Right ventricle myocardium inferior (tissue), 1 donor: ENCODE results near the gene HOXD8. TPM values are rescaled to one million over a fixed set of nuclear protein-coding genes. Genes with fewer than 3 reads are reported as not detected.

Source experiments
- ATAC-seq: fragments of 200-7000 bp; cut with Tn5 transposase; one replicate; pipeline ENCODE4 v1.9.1; 2020; ENCODE audit warnings: mild to moderate bottlenecking, moderate library complexity
- DNase-seq: peaks from one replicate; pipeline ENCODE4 v3.0.0; 2021; ENCODE audit errors: missing footprints
- intact Hi-C: fragments of 100-400 bp; cut with DNase I; formaldehyde crosslinking; loops from one replicate; pipeline ENCODE4 v1.11.0; 2022
- total RNA-seq: library from RNA; stranded (reverse); fragmentation: NEBNext Ultra II Directional; extraction: Animal tissue kit (Norgen Biotek cat#: 25700); gene quantifications from one replicate; pipeline ENCODE4 v1.2.1, GENCODE V29; 2021
- donor health status: DM: no; HTN: yes; CAD: no; lungs with severe emphysema.

The HOXD8 gene
- total RNA-seq, 1 donor from 2014 or later: 0.16 TPM

DNA sequence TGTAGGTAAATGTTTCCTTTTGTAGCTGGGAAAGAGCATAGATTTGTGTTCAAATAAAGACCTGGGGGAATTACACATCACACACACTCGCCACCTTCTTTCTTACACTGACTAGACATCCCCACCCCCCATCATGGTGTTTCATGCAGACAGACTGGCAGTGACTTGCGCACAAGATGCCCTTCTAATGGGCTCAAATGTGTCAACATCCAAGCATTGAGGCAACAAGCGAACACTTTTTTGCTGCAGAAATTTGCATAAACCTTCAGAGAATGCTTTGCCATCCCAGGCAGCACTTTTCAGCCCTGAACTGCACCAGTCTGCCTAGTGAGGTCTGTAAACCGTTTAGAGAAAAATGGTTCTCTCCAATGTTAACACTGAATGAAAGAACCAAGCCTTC is 4.5 kb downstream of the HOXD8 start:
- intact Hi-C loops: no loop called here
- DNase-seq (no peak), ATAC-seq (no peak)

DNA sequence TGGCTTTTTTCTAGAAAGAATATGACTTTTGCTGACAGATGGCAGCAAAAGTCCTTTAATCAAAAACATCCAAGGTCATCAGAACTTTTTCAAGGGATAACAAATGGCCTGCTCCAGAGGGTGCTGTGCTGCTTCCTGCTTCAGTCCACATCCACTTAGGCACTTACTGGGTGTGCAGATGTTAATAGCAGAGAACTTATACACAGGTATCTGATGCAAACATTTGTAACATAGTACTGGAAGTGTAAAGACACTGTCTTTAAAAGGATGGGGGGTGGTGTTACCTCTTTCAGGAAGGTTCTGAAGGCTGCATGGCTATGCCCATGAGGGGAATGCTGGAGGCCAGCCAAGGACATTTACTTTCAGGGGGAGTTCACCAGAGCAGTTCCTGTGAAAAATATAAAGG is 5.5 kb downstream of the HOXD8 start:
- intact Hi-C loops: no loop called here

DNA sequence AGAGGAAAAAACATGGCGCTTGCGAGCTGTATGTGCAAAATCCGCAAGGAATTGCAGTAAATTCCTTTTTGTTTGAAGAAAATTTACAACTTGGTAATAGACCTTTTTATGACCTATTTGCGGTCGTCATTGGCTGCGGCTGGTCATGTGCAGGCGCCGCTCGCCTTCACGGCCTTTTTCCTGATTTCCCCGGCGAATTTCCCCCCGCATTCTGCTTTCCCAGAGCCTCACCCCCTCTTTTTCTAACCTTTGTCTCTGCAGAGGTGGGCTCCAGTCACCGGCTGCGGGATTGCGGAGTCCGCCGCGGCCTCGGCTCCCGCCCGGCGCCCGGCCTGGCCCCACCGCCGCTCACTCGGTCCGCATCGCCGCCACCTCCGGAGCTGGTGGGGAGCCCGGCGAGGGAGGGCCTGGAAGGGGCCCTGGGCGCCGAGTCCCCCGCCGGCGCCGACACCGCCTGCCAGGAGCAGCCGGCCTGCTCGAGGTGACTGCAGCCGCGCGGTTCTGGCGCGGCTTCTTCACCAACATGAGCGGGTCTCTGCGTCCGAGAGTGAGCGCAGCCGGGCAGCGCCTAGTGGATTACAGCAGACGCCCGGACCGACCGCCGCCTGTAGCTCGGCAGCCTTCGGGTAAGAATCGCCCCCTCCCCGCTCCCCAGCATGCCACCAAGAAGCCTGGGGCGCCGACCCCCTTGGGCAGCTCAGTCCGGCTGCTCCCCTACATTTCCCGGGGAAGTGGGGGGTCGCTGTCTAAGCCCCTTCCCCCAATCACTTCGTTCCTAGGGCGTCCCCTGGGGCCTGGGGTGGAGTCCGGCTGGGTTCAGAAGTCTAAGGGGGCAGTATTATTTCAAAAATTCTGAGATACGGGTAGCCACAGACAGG is 7.1 kb downstream of the HOXD8 start:
- ATAC-seq (no peak), DNase-seq (no peak)
- intact Hi-C loops: no loop called here

More for the DNA sequence above, 5.5 kb downstream of the HOXD8 start:
- ATAC-seq (no peak), DNase-seq (no peak)

DNA sequence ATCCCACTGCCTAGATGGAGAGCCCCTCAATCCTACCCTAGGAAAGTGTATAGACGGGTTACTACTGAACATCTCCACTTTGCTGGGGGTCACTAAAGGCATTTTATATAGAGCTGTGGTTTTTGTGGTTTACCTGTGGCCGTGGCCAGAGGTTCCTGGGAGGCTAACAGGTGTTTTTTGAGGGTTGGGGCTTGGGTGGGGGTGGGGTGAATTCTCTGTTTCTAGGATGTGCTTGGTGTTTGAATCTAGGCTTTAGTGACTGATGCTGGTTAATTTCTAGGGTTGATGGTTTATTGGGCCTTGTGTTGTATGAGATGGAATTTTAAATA is 7.7 kb downstream of the HOXD8 start:
- DNase-seq: no peak
- intact Hi-C loops: no loop called here
- no peak for ATAC-seq

DNA sequence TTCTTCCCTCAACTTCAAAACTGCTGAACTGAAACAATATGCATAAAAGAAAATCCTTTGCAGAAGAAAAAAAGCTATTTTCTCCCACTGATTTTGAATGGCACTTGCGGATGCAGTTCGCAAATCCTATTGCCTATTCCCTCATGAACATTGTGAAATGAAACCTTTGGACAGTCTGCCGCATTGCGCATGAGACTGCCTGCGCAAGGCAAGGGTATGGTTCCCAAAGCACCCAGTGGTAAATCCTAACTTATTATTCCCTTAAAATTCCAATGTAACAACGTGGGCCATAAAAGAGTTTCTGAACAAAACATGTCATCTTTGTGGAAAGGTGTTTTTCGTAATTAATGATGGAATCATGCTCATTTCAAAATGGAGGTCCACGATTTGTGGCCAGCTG is 8.4 kb downstream of the HOXD8 start:
- intact Hi-C loops: no loop called here
- DNase-seq: no peak
- no peak for ATAC-seq

DNA sequence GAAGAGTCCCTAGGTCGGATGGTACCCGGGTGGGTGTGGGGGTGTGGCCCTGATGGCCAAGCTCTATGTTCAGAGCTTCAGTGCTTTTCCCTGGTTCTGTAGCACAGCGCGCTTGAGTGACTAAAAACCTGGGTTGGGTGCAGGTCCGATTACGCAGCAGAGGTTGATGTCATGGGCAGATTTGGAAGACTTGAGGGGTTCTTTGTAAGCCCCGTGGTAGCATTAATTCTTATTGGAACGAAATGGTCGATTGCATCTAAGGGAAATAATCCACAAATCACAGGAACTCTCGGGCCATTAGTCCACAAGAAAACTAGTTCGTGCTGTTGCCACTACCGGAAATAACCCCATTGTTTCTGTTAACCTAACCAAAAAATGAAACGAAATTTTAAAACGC is 9.0 kb downstream of the HOXD8 start:
- intact Hi-C loops: no loop called here
- no peak for DNase-seq
- no peak for ATAC-seq

DNA sequence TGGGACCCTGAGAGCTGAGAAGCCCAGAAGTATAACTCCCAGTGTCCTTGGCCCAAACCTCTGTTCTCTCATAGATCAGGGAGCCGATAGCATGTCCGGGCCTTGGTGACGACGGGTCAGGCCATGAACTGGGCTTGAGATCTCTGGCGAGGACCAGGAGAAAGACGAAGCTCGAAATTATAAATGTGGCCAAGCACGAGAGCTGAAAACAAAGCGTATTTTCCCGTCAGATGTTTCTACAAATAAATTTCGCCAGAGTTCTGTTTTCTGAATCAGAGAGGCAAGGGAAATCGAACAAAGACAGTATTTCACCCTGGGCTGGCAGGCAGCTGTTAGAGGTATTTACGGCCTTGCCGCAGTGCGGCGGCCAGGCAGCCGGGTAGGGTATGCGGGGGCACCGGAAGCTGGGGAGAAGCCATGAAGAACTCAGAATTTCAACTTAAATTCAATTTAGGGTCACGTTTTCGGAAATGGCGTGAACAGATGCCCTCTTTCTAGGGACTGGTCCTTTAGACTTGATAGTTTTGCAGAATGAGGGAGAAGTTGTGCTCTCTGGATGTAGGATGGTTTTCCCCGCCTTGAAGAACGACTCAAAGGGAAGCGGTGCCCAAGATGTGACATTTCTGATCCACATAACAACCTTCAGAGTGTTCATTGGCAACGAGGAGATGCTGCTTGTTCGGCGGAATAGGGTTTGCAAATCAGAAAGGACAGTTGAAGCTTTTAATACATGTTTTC is 9.6 kb downstream of the HOXD8 start:
- DNase-seq: no peak
- ATAC-seq: no peak

DNA sequence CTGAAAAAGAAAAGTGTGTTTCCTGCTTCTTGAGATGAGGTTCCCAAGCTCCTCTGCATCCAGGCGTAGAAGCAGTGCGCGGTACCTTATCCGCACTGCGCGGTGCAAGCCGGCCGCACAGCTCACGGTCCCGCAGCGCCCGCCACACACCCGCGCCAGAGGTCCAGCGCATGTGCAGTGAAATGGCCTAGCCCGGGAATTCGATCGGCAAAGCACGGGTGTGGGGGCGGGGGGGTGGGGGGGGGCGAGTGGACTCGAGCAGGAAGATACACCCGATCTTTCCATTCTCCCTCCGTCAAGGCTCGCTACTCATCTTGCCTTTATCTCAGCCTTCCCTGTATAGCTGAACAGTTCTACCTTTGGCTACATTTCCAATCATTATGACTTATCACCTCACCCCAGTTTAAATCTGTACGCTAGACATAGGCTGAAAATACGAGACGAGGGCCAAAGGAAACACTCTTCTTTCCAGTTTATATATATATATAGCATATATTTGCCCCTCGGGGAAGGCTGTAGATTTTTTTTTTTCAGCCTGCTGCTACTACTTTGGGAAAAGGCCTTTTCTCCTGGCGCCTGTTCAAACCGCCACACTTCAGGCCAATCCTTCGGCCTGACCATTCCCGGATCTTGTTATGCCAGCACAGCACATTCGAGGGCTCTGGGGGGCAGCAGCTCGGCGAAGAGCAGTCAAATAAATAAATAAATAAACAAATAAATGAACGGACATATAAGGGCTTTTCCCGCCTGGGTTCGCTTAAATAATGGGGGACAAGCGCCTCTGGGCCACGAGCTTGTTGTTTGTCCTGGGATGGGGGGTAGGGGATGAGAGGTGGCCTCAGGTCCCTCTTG is 10.4 kb downstream of the HOXD8 start:
- no peak for DNase-seq
- intact Hi-C loops: loop anchor here (1.0 kb wide), 3 partner anchors 315 to 498 kb away; no protein-coding TSS in a partner anchor
- ATAC-seq: no peak

More for the DNA sequence above, 9.6 kb downstream of the HOXD8 start:
- intact Hi-C loops: no loop called here

DNA sequence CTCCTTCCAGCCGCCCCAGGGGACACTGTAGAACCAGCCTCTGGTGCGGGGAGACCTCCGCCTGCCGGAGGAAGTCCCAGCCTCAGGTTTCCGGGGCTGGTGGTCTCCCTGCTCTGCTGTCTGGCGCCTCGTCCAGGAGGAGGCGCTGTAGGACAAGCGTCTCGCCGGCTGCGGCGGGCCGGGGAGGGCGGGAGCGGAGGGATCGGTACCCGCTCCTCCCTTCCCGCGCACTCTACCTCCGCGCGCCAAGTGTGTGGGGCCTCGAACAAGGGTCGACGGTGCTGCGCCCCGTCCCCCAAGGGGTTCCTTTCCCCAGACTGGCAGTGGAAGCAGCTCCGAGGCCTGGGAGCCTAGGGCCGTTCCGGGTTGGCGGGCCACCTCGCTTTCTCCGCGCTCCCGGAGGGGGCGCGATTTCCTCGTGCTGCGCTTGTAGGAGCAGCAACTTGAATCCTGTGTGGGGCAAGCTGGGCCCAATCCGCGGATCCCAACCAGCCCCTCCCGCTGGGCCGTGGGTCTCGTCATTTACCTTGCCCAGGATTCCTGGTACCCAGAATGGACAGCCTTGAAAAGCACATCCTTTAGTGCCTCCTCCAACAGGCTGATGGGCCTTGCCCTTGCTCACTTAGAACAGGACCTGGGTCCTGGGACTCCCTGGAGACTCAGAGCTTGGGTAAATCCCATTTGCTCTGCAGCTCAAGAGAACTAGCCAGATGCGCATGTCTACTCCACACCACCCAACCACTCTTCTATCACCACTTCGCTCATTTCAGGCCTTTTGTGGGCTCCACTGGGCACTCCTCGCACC is 11.2 kb downstream of the HOXD8 start:
- no peak for DNase-seq
- intact Hi-C loops: loop anchor here (1.0 kb wide), 3 partner anchors 315 to 498 kb away; no protein-coding TSS in a partner anchor
- peak; percentile 83 for ATAC-seq

DNA sequence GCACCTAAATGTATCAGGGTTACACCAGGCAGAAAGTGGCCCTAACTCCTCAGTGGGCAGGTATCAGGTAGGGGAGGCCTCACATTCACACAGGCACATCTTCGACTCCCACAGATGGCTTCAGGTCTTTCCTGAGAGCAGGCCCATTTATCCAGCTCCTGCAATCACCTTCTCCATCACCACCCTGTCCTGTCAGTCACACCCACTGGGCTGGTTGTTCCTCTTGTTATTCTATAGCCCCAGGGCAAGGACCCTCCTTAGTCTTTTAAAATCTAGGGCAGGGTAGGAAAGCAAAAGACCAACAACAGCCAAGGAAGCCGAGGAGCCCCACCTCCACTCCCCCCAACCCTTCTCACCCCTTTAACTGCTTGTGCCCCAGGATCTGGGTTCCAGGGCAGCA is 12.8 kb downstream of the HOXD8 start:
- ATAC-seq (no peak), DNase-seq (no peak)
- intact Hi-C loops: no loop called here

DNA sequence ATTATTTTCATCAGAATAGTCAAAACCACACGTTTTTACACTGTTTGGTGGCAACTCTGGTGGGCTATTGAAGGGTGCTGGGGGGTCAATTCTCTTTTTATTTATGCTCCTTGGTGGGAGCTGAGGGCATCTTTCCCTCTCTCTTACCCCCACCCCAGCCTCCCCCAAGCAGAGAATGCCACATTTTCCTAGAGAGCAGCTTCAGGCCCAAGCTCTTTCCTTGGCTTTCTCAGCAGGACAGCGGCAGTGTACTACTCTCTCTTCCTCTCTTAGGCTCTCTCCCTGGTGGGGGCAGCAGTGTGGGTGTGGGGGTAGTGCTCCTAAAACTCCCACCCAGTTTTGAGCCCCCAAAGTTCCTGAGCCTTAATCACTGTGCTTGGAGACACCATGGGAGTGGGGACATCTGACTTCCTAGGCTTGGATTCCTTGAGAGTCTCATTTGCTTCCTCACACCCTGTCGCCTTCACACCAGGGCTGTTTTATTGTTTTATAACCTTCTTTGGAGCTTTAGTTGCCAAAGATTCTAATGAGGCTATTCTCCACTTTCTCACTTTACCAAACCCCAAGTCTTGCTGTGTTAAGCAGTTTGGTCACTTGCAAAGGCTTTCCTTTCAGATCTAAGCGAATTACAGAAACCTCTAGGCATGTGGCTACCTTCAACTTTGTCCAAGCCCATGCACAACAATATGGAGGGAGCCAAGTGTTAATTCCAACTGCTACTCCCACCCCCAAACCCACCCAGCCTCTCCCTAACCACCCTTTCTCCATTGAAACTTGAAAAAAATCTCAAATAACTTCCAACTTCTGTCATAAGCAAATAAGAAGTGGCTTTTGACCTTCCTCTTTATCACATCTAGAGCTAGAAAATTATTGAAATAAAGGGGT is 15.8 kb downstream of the HOXD8 start:
- DNase-seq: no peak
- intact Hi-C loops: no loop called here
- no peak for ATAC-seq

DNA sequence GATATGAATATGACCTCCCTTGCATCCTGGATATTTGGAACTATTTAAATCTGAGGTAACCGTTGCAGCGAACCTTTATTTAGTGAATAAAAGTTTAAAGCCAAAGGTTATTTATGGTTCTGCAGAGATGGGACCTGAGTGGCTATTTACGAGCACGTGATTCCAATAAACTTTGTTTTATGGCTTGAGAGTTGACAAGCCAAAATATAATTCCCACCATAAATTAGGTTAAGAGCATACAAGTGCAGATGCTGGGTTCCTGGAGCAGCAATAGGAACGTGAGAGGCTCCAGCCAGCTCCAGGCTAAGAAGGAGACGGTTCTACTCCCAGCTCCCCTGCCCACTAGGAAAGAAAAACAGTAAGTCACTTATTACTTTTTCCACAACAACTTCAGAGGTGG is 16.6 kb downstream of the HOXD8 start:
- DNase-seq: no peak
- ATAC-seq: no peak
- intact Hi-C loops: no loop called here

DNA sequence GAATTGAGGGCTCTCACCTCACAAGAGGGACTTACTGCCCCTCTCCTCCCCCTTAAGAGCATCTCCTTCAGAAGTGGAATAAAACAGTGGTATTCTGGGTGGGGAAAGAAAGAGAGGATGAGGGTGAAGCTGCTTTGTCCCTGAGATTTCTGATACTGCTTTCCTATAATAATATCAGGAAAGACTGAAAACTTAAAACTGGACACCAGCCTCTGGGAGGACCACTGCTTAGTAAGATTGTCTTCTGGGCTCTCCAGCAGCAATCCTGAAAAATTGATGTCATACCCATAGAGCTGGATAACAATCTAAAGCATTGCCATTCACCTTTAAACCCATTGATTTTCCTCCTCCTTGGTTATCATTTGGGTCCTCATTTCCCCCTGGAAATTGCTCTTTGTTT is 17.1 kb downstream of the HOXD8 start:
- intact Hi-C loops: no loop called here
- ATAC-seq: no peak
- DNase-seq: no peak

DNA sequence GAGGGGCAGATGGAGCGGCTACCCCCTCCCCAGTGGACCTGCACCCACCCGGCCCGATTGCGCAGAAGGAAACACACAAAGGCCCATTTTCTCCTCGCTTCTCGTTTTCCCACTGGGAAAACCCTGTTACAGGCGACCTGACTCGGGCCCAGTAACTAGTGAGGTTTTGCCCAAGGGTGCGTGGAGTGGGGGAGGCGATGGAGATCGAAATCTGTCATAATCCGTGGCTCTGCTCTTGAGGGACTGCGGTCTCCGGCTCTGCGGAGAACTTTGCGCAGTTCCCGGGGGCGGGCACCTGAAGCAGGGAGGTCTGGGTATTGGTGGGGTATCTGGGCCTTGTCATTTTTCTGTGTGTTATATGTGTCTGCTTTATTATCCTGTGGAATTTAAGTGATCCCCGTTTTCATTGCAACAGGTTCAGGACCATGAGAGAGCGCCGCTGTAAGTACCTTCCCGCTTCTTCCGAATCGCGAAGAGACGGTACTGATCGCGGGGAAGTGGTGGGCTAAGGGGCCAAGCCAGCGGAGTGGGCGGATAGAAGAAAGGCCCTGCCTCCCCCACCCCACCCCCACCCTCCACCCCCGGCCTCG is 17.8 kb downstream of the HOXD8 start:
- intact Hi-C loops: no loop called here
- ATAC-seq (no peak), DNase-seq (no peak)

DNA sequence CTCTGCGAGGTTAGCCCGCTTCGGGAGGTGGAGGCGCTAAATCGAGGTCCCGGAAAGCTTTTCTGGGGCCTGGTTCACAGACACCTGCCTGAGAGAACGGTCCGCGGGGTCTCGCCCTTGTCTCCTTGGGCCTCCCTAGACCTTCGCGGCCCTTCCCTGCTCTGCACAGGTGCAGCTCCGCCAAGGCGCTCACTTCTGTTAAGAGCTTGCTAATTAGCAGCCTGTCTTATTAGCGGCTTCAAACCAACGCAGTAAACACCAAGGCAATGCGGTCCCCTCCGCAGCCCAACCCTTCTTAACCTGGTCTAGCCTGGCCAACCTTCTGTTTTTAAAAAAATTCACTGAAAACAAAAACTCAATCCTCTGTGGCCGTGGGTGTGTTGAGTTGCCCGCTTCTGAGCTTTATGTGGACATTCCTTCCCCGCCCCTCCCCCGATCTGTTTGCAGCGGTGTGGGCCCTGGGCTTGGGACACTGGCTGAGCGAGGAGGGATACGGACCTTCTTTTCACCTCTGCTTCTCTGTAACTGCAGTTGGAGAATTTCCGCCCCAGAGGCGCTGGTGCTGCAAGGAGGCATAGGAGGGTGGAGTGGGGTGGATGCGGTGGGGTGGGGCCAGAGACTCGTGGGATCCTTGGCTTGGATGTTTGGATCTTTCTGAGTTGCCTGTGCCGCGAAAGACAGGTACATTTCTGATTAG is 18.4 kb downstream of the HOXD8 start:
- ATAC-seq: no peak
- intact Hi-C loops: no loop called here
- DNase-seq: no peak

DNA sequence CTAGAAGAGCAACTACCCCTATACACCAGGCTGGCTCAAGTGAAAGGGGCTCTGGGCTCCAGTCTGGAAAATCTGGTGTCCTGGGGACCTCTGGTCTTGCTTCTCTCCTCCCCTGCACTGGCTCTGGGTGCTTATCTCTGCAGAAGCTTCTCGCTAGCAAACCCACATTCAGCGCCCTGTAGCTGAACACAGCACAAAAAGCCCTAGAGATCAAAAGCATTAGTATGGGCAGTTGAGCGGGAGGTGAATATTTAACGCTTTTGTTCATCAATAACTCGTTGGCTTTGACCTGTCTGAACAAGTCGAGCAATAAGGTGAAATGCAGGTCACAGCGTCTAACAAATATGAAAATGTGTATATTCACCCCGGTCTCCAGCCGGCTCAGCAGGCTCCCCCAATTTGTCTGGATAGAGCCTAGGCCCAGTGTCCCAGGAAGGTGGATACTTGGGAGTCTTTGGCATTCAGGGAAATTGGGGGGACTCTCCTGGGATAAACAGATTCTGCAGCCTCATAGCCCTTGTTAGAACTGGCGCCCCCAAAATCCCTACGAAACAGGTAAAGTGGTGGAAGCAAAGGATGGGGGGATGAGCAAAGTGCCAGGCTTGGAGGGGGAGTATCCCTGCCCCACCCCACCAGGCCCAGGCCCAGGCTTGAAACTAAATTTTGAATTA is 19.4 kb downstream of the HOXD8 start:
- ATAC-seq (no peak), DNase-seq (no peak)
- intact Hi-C loops: no loop called here
